ENCODE data around the gene ABRACL.

- TF ChIP-seq, protein P1, sequence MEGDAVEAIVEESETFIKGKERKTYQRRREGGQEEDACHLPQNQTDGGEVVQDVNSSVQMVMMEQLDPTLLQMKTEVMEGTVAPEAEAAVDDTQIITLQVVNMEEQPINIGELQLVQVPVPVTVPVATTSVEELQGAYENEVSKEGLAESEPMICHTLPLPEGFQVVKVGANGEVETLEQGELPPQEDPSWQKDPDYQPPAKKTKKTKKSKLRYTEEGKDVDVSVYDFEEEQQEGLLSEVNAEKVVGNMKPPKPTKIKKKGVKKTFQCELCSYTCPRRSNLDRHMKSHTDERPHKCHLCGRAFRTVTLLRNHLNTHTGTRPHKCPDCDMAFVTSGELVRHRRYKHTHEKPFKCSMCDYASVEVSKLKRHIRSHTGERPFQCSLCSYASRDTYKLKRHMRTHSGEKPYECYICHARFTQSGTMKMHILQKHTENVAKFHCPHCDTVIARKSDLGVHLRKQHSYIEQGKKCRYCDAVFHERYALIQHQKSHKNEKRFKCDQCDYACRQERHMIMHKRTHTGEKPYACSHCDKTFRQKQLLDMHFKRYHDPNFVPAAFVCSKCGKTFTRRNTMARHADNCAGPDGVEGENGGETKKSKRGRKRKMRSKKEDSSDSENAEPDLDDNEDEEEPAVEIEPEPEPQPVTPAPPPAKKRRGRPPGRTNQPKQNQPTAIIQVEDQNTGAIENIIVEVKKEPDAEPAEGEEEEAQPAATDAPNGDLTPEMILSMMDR (IDR thresholded peaks at IDR 0.05): no peak
- no peak for TF ChIP-seq POLR2AphosphoS5 (IDR thresholded peaks at IDR 0.05; ENCODE audit: low read depth, low read length)
Observed at GRCh38 chr6:139068846-139069245, 40.3 kb downstream of the ABRACL start.

All from Panc1 (cell line).